HG03432 (cell line): ENCODE results near the gene UBB.
"Not testable (repeated sequence)": the region's sequence is repeated elsewhere in the genome, so short reads cannot be mapped to it uniquely, and the experiment has no call there.

ENCODE experiments used
- ATAC-seq: cut with Tn5 transposase; IDR thresholded peaks from one replicate; pipeline ENCODE4 v1.9.1; 2021; ENCODE audit warnings: mild to moderate bottlenecking, moderate library complexity; ENCODE audit not compliant: unreplicated experiment

UBB gene

GRCh38 chr17:16374146-16374938 is 6.5 kb upstream of the UBB start:
- no peak for ATAC-seq

GRCh38 chr17:16377941-16378341 is 3.0 kb upstream of the UBB start:
- ATAC-seq, result no peak

- ATAC-seq, result no peak
Measured at GRCh38 chr17:16378636-16379282, 2.1 kb upstream of the UBB start.

- no peak for ATAC-seq
Measured at GRCh38 chr17:16379654-16380053, 1.2 kb upstream of the UBB start.

GRCh38 chr17:16381496-16381820 is 567 bp downstream of the UBB start:
- peak; percentile 4 for ATAC-seq

- no peak for ATAC-seq
Measured at GRCh38 chr17:16383216-16383615, 2.3 kb downstream of the UBB start.

- ATAC-seq, result no peak
Measured at GRCh38 chr17:16383772-16384287, 2.9 kb downstream of the UBB start.

- no peak for ATAC-seq
Measured at GRCh38 chr17:16384557-16384956, 3.7 kb downstream of the UBB start.

GRCh38 chr17:16386126-16386507 is 5.2 kb downstream of the UBB start:
- ATAC-seq, result not testable (repeated sequence)

- ATAC-seq, result no peak
Measured at GRCh38 chr17:16391451-16391850, 10.6 kb downstream of the UBB start.

GRCh38 chr17:16392491-16392890 is 11.6 kb downstream of the UBB start:
- not testable (repeated sequence) for ATAC-seq

- not testable (repeated sequence) for ATAC-seq
Measured at GRCh38 chr17:16395887-16396286, 15.0 kb downstream of the UBB start.

GRCh38 chr17:16396693-16397092 is 15.8 kb downstream of the UBB start:
- ATAC-seq, result not testable (repeated sequence)

GRCh38 chr17:16398270-16399267 is 17.7 kb downstream of the UBB start:
- peak; percentile 72 for ATAC-seq

- ATAC-seq, result not testable (repeated sequence)
Measured at GRCh38 chr17:16403847-16404246, 23.0 kb downstream of the UBB start.

- ATAC-seq, result peak; percentile 23
Measured at GRCh38 chr17:16406742-16407674, 26.1 kb downstream of the UBB start.

GRCh38 chr17:16407911-16408588 is 27.2 kb downstream of the UBB start:
- peak; percentile 84 for ATAC-seq

- peak; percentile 47 for ATAC-seq
Measured at GRCh38 chr17:16415031-16415924, 34.4 kb downstream of the UBB start, which contains the start of gene TRPV2. Gene TRPV2, plus strand, starts transcription at chr17:16415571. Its CDS starts 2,098 bp downstream, at chr17:16417669.
